ENCODE results near the gene SLC25A33. TPM values are rescaled to one million over a fixed set of nuclear protein-coding genes. Genes with fewer than 3 reads are reported as not detected.

The SLC25A33 gene
- total RNA-seq, 1 donor from 2014 or later = 7.7 TPM

DNA sequence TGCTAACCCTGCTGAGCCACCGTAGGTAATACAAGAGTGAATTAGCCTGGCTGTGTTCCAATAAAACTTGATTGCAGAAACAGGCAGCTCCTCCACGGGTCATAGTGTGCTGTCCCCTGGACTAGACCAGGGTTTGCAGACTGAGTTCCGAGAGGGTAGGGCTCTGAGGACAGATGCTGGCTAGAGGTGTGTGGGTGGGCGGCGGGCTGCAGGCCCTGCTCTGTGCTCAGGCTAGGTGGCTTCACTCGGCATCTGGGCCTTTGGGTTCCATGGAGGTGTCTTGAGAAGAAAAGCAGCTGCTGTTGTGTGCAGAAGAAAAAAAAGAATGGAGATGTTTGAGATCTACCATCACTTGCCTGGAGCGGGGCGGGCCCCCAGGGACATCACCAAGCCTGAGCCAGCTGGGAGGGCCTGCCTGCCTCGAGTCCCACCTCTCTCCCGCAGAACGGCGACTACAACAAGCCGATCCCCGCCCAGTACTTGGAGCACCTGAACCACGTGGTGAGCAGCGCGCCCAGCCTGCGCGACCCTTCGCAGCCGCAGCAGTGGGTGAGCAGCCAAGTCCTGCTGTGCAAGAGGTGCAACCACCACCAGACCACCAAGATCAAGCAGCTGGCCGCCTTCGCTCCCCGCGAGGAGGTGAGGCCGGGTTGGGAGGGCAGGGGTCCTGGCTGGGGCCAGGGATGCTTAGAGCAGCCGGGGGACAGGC, 57.3 kb downstream of the SLC25A33 start:
- H3K9me3 Mint-ChIP-seq (ENCODE audit: low read depth) = no peaks in the 10 kb centered on the region
- no peaks in the 10 kb centered on the region for H3K27me3 Mint-ChIP-seq
- no peak for DNase-seq (ENCODE audit: low spot score, unreplicated experiment)
- H3K4me1 Mint-ChIP-seq (ENCODE audit: low read depth) = peaks cover 10% of the 10 kb centered on the region
- TF ChIP-seq CTCF (IDR thresholded peaks at IDR 0.05; ENCODE audit: unreplicated experiment) = no peak
- no peak overlapping the region for H3K4me3 Mint-ChIP-seq (ENCODE audit: low read depth)
- peaks cover 1% of the 10 kb centered on the region for H3K36me3 Mint-ChIP-seq (ENCODE audit: insufficient read depth)
- H3K27ac Mint-ChIP-seq = no peak overlapping the region

- Mint-ChIP-seq H3K9me3 (ENCODE audit: low read depth) (no peaks in the 10 kb centered on the region), H3K27ac (no peak overlapping the region), H3K27me3 (no peaks in the 10 kb centered on the region), H3K36me3 (ENCODE audit: insufficient read depth) (peaks cover 1% of the 10 kb centered on the region), H3K4me3 (ENCODE audit: low read depth) (no peak overlapping the region), H3K4me1 (ENCODE audit: low read depth) (peaks cover 8% of the 10 kb centered on the region)
- DNase-seq (ENCODE audit: low spot score, unreplicated experiment) = no peak
- no peak for TF ChIP-seq CTCF (IDR thresholded peaks at IDR 0.05; ENCODE audit: unreplicated experiment)
Observed at GRCh38 chr1:9597361-9598315, 58.4 kb downstream of the SLC25A33 start.

GRCh38 chr1:9598316-9598700, 59.0 kb downstream of the SLC25A33 start:
- peaks cover 1% of the 10 kb centered on the region for H3K36me3 Mint-ChIP-seq (ENCODE audit: insufficient read depth)
- no peaks in the 10 kb centered on the region for H3K9me3 Mint-ChIP-seq (ENCODE audit: low read depth)
- no peak overlapping the region for H3K4me3 Mint-ChIP-seq (ENCODE audit: low read depth)
- H3K27ac Mint-ChIP-seq = no peak overlapping the region
- no peak for TF ChIP-seq CTCF (IDR thresholded peaks at IDR 0.05; ENCODE audit: unreplicated experiment)
- H3K27me3 Mint-ChIP-seq = no peaks in the 10 kb centered on the region
- no peak for DNase-seq (ENCODE audit: low spot score, unreplicated experiment)
- peaks cover 4% of the 10 kb centered on the region for H3K4me1 Mint-ChIP-seq (ENCODE audit: low read depth)

DNA sequence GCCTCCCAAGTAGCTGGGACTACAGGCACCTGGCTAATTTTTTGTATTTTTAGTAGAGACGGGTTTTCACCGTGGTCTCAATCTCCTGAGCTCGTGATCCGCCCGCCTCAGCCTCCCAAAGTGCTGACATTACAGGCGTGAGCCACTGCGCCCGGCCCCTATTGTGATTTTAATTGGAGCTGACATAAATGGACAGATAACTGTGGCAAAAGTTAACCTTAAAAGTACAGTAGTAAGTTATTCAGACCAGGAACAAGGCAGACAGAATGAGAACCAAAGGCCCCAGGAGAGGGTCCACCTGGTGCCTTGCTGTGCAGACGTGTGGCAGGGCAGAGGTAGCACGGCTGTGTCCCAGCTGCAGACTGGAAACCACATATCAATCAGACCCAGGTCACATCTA, 60.5 kb downstream of the SLC25A33 start:
- DNase-seq (ENCODE audit: low spot score, unreplicated experiment) = no peak
- H3K27me3 Mint-ChIP-seq = no peaks in the 10 kb centered on the region
- no peaks in the 10 kb centered on the region for H3K9me3 Mint-ChIP-seq (ENCODE audit: low read depth)
- no peak for TF ChIP-seq CTCF (IDR thresholded peaks at IDR 0.05; ENCODE audit: unreplicated experiment)
- no peaks in the 10 kb centered on the region for H3K4me1 Mint-ChIP-seq (ENCODE audit: low read depth)
- no peak overlapping the region for H3K27ac Mint-ChIP-seq
- H3K36me3 Mint-ChIP-seq (ENCODE audit: insufficient read depth) = peaks cover 2% of the 10 kb centered on the region
- no peak overlapping the region for H3K4me3 Mint-ChIP-seq (ENCODE audit: low read depth)
